GM12878 (cell line): ENCODE measurements around the gene CMC4.

Experiments
- EZH2 ChIP-seq: IDR thresholded peaks from 2 replicates; pipeline ENCODE4 v1.6.1; 2012; ENCODE audit warnings: low read depth, mild to moderate bottlenecking, control low read depth, inconsistent platforms, low read length, borderline replicate concordance; ENCODE audit not compliant: control insufficient read depth
- FOXM1 ChIP-seq: IDR thresholded peaks from 2 replicates; pipeline ENCODE4 v1.6.1; 2012; ENCODE audit warnings: low read depth, mild to moderate bottlenecking, inconsistent platforms, low read length, moderate library complexity
- NR2C2 ChIP-seq: IDR thresholded peaks from 2 replicates; pipeline ENCODE4 v1.6.1; 2011; ENCODE audit warnings: borderline replicate concordance, low read depth; ENCODE audit not compliant: control insufficient read depth, insufficient read length
- POLR2A ChIP-seq: IDR thresholded peaks from 2 replicates; pipeline ENCODE4 v1.6.1; 2011; ENCODE audit warnings: low read depth, mild to moderate bottlenecking, low read length
- RCOR1 ChIP-seq: conservative IDR thresholded peaks from 2 replicates; pipeline ENCODE4 v1.6.1; 2012; ENCODE audit warnings: low read depth, low read length, improper control_type of control experiment
- SP1 ChIP-seq: IDR thresholded peaks from one replicate; pipeline ENCODE4 v1.6.1; 2011; ENCODE audit warnings: low read depth, low read length
- YY1 ChIP-seq: IDR thresholded peaks from 2 replicates; pipeline ENCODE4 v1.6.1; 2011; ENCODE audit warnings: low read depth, mild to moderate bottlenecking, low read length
- ZNF207 ChIP-seq: fragments of 450-650 bp; IDR thresholded peaks from 2 replicates; pipeline ENCODE4 v1.6.1; 2014; ENCODE audit warnings: antibody characterized with exemption, mild to moderate bottlenecking, borderline replicate concordance
- TF ChIP-seq, protein P1 (sequence below), 3 experiments: IDR thresholded peaks in 2 of 3; conservative IDR thresholded peaks in 1 of 3; 2 replicates each; pipeline ENCODE4 v1.5.1; 2011; ENCODE audit warnings: low read depth in 3 of 3, low read length in 3 of 3, mild to moderate bottlenecking in 3 of 3, control low read depth in 2 of 3, moderate library complexity in 2 of 3, inconsistent platforms in 1 of 3, mixed read lengths in 1 of 3; ENCODE audit not compliant: control insufficient read depth in 2 of 3, insufficient read depth in 1 of 3; ENCODE audit errors: extremely low read depth in 1 of 3

DNA sequence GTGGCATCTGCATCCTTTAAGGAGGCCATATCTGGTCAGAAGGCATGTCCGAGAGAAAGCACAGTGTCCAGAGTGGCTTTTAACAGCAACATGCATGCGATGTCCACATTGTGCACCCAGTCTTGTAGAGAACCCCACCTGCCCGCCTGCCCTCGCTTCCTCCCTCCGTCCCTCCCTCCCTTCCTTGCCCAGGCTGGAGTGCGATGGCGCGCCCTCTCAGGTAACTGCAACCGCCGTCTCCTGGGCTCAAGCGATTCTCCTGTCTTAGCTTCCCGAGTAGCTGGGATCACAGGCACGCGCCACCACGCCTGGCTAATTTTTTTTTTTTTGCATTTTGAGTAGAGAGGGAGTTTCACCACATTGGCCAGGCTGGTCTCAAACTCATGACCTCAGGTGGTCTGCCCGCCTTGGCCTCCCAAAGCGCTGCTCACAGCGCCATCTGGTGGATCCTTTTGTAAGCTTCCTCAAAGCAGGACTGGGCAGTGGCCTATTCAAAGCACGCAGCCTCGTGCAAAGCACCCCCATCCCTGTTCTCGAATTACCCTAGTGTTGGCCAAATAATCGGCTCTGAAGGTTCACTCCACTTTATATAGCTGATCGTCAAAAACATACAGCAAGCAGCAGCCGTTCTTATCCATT, 15.4 kb upstream of the CMC4 start:
- no peak for TF ChIP-seq RCOR1
- TF ChIP-seq SP1 = no peak
- no peak for TF ChIP-seq NR2C2
- TF ChIP-seq, protein P1, sequence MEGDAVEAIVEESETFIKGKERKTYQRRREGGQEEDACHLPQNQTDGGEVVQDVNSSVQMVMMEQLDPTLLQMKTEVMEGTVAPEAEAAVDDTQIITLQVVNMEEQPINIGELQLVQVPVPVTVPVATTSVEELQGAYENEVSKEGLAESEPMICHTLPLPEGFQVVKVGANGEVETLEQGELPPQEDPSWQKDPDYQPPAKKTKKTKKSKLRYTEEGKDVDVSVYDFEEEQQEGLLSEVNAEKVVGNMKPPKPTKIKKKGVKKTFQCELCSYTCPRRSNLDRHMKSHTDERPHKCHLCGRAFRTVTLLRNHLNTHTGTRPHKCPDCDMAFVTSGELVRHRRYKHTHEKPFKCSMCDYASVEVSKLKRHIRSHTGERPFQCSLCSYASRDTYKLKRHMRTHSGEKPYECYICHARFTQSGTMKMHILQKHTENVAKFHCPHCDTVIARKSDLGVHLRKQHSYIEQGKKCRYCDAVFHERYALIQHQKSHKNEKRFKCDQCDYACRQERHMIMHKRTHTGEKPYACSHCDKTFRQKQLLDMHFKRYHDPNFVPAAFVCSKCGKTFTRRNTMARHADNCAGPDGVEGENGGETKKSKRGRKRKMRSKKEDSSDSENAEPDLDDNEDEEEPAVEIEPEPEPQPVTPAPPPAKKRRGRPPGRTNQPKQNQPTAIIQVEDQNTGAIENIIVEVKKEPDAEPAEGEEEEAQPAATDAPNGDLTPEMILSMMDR (IDR thresholded peaks at IDR 0.05 in 2 of 3, conservative IDR thresholded peaks at IDR 0.05 in 1 of 3; ENCODE audit: control insufficient read depth in 2 of 3, extremely low read depth in 1 of 3, insufficient read depth in 1 of 3, low read depth in 3 of 3, low read length in 3 of 3) = peak; percentile 37 to 56 (median 44); a peak in 4 of 6 replicates
- TF ChIP-seq EZH2 = no peak
- TF ChIP-seq FOXM1 = no peak
- no peak for TF ChIP-seq POLR2A
- TF ChIP-seq YY1 = no peak
- TF ChIP-seq ZNF207 = no peak
